DMS114 treated with DMSO at 0.1 percent for 48 hours (cell line): Measurements from ENCODE around the gene TCOF1.

ENCODE experiments used
- DNase-seq: peaks from one replicate; lab custom pipeline; 2025; ENCODE audit not compliant: unreplicated experiment; lab: John Stamatoyannopoulos, UW

Gene TCOF1

GRCh38 chr5:150349681-150350275 lies 7.7 kb upstream of the TCOF1 start:
- no peak for DNase-seq

- peak; percentile 26 for DNase-seq
These were observed 6.8 kb upstream of the TCOF1 start for GRCh38 chr5:150350524-150351344.

GRCh38 chr5:150352244-150353031 lies 5.1 kb upstream of the TCOF1 start:
- no peak for DNase-seq

GRCh38 chr5:150353032-150353675 lies 4.3 kb upstream of the TCOF1 start:
- DNase-seq, result no peak

- DNase-seq, result no peak
These were observed 1.7 kb upstream of the TCOF1 start for GRCh38 chr5:150355791-150356190.

- DNase-seq, result no peak
These were observed 762 bp upstream of the TCOF1 start for GRCh38 chr5:150356575-150357294.

- no peak for DNase-seq
These were observed 981 bp downstream of the TCOF1 start for GRCh38 chr5:150358261-150359095.

GRCh38 chr5:150361301-150361700 lies 3.8 kb downstream of the TCOF1 start:
- DNase-seq, result no peak

- DNase-seq, result no peak
These were observed 5.7 kb downstream of the TCOF1 start for GRCh38 chr5:150363185-150363584.

- DNase-seq, result no peak
These were observed 6.5 kb downstream of the TCOF1 start for GRCh38 chr5:150364004-150364403.

- no peak for DNase-seq
These were observed 11.0 kb downstream of the TCOF1 start for GRCh38 chr5:150368526-150368925.

- no peak for DNase-seq
These were observed 15.1 kb downstream of the TCOF1 start for GRCh38 chr5:150372639-150373038.

- DNase-seq, result no peak
These were observed 17.2 kb downstream of the TCOF1 start for GRCh38 chr5:150374651-150375050.

GRCh38 chr5:150376799-150377771 lies 19.6 kb downstream of the TCOF1 start:
- no peak for DNase-seq

- DNase-seq, result no peak
These were observed 20.6 kb downstream of the TCOF1 start for GRCh38 chr5:150377964-150378694.

GRCh38 chr5:150384701-150385100 lies 27.2 kb downstream of the TCOF1 start:
- no peak for DNase-seq

- DNase-seq, result no peak
These were observed 28.7 kb downstream of the TCOF1 start for GRCh38 chr5:150386024-150386855.
